HG03139 (cell line): ENCODE data around the gene GOLGA5.
"Not testable (repeated sequence)": the region's sequence is repeated elsewhere in the genome, so short reads cannot be mapped to it uniquely, and the experiment has no call there.

Experiments
- ATAC-seq: cut with Tn5 transposase; IDR thresholded peaks from one replicate; pipeline ENCODE4 v1.9.1; 2021; ENCODE audit not compliant: unreplicated experiment

GOLGA5 gene, protein sequence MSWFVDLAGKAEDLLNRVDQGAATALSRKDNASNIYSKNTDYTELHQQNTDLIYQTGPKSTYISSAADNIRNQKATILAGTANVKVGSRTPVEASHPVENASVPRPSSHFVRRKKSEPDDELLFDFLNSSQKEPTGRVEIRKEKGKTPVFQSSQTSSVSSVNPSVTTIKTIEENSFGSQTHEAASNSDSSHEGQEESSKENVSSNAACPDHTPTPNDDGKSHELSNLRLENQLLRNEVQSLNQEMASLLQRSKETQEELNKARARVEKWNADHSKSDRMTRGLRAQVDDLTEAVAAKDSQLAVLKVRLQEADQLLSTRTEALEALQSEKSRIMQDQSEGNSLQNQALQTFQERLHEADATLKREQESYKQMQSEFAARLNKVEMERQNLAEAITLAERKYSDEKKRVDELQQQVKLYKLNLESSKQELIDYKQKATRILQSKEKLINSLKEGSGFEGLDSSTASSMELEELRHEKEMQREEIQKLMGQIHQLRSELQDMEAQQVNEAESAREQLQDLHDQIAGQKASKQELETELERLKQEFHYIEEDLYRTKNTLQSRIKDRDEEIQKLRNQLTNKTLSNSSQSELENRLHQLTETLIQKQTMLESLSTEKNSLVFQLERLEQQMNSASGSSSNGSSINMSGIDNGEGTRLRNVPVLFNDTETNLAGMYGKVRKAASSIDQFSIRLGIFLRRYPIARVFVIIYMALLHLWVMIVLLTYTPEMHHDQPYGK

DNA sequence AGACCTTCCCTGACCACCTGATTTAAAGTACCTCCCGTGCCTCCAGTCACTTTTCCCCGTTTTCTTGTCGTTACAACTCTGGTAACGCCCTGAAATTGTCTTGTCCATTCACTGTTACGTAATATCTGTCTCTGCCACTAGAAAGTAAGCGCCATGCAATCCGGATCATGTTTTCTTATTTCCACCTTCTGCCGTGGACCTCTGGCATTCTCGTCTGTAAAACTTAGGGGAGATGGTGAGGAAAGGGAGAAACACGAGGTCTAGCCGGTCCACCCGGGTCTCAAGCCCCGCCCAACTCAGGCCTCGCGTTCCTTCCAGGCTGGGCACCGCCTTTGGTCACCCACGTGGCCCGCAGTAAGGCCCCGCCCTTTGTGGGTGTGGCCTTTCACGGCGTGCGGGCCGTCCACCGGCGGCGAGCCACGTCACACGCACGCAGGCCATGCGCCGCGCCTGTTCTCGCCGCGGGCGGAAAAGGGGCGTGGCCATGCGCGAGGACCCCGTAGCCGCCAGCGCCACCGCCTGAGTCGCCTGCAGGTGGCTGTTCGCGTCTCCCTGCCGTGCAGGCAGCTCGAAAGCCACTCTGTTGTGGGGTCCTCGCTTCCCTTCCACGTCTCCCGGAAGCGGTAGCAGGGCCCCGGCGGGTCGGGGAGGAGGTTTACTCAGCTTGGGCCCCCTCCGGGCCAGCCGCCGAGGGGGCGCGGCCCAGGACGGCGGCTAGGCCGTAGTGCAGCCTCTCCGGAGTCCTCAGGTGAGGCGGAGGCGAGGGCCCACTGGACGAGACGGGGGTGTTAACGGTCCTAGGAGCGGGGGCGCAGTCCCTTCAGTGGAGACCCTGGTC lies at the start of gene GOLGA5:
Gene GOLGA5 (plus strand): TSS at position 597 of the 838 bp plus-strand sequence. CDS start 3,133 bp downstream, outside the sequence.
- peak; percentile 91 for ATAC-seq

DNA sequence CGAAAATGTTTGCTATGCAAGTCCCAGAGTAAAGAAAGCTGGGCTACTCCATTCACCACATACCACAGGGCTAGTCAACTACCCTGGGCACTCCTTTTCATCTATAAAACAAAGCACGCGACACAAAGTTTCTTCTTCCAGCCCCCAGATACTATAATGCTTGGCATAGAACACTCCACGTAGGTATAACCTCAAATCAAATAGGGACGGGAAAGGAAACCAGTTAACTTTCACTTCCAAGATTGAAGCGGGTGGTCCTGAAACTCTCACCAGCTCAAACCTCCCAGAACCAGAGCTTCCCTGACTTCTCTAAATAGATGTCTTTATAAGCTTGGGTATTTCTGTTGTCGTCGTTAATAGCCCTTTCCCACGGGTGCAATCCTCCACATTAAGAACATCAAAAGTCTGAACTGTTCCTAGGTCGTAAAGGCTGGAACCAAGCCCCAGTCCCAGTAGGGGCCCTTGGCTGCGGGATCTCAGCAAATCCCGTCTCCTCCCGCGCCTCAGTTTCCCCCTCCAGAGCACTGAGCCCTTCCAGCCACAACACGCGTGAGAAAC lies 46.3 kb upstream of the GOLGA5 start:
- no peak for ATAC-seq

DNA sequence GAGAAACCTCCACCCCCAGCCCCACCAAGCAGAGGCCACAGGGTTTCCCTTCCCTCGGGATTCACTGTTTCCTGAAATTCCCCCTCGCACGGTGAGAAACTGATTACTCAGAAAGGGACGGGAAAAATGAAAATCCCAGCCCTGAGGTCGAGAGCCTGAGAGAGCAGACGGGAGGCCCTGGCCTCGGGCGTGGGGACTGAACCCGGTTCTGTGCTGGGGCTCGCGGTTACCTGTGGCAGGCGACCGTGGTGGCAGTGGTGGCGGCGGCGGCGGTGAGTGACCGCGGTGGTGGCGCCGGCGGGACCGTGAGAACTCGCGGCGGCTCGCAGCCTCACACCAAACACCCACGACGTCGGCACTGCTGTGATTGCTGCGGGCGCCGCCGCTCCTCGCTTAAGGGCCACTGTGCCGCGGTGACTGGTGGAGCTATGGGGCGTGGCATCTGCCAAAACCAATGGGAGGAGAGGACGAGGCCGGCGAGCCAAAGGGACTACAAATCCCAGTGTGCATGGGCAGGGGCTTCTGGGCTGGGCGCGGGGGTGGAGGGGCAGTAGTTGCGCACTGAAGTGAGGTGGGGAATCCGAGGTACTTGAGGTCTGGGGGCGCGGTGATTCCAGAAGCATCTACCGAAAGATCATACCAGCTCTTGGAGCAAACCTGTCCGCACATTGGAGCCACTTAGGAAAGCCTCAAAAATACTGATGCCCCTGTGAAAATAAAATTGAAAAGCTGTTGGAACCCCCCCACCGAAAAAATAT lies 45.7 kb upstream of the GOLGA5 start, which contains the start of gene LGMN:
Gene LGMN (minus strand): TSS at position 369 of the 758 bp plus-strand sequence. CDS start 15,841 bp downstream, outside the sequence.
- peak; percentile 73 for ATAC-seq

DNA sequence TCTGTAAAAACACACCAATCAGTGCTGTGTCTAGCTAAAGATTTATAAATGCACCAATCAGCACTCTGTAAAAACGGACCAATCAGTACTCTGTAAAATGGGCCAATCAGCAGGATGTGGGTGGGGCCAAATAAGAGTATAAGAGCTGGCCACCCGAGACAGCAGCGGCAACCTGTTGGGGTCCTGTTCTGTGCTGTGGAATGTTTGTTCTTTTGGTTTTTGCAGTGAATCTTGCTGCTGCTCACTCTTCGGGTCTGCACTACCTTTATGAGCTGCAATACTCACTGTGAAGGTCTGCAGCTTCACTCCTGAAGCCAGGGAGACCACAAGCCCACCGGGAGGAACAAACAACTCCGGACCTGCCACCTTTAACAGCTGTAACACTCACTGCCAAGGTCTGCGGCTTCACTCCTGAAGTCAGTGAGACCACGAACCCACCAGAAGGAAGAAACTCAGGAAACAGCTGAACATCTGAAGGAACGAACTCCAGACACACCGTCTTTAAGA lies 43.8 kb upstream of the GOLGA5 start:
- ATAC-seq: not testable (repeated sequence)

DNA sequence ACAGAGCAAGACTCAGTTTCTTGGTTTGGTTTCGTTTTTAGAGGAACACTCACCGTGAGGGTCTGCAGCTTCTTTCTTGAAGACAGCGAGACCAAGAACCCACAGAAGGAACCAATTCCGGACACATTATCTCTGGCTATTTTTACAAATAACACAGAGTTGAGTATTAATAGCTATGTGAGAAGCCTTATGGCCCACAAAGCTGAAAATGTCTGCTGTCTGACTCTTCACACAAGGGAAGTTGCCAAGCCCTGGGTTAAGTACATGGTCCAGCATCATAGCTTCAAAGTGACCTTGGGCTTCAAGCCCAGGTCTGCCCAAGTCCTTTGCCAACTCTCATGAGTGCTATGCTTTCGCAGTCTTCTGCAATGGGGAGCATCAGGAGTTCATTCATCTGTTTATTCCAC lies 43.1 kb upstream of the GOLGA5 start:
- no peak for ATAC-seq

DNA sequence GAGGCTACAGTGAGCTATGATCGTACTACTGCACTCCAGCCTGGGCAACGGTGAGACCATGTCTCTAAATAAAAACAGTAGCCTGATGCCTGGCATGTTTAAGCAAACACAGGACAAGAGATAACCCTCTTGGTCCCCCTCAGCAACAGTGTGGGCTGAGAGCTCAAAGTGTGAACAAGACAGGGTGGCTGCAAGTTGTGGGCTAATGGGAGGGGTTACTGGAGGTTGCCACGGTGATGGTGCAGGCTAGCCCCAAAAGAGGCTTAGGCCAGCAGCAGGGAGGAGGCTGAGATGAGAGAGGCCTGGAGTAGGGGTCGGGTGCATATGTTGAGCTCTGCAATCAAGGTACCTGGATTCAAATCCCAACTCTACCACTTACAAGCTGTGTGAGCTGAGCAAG lies 42.3 kb upstream of the GOLGA5 start:
- no peak for ATAC-seq

DNA sequence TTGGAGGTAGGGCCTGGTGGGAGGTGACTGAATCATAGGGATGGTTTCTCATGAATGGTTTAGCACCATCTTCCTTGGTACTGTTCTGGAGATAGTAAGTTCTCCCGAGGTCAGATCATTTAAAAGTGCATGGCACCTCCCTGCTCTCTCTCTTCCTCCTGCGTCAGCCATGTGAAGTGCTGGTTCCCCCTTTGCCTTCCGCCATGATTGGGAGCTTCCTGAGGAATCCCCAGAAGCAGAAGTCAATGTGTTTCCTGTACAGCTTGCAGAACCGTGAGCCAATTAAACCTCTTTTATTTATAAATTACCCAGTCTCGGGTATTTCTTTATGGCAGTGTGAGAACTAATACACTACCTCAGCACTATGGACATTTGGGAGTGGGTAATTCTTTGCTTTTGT lies 40.9 kb upstream of the GOLGA5 start:
- no peak for ATAC-seq

DNA sequence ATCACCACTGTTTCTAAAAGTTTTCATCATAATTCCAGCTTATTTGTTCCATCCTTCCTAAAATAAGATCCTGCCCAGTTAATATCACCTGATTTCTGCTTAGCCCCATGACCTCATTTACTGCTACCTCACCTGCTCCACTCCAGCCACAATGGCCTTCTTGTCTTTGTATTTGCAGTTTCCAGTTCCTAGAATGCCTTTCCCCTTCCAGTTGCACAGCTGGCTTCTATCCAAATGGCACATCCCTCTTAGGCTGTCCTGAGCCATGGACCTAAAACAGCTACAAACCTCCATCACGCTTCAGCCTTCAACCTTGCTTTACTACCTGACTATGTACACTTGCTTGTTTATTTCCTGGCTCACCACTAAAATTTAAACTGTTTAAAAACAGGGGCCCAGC lies 39.1 kb upstream of the GOLGA5 start:
- no peak for ATAC-seq

DNA sequence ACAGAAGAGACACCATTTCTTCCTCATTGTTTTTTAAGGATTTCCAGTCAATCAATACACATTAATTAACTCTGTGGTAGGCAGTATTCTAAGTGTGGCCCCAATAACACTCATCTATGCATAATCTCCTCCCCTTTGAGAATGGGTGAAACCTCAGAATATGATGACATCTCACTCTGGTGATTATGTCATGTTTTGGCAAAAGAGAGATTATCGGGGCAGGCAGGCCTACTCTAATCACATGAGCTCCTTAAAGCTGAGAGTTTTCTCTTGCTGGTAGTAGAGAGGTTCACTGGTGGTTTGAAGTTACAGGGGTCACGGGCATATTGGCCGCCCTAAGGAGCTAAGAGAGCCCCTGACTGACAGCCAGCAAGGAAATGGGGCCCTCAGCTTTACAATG lies 38.6 kb upstream of the GOLGA5 start:
- no peak for ATAC-seq

DNA sequence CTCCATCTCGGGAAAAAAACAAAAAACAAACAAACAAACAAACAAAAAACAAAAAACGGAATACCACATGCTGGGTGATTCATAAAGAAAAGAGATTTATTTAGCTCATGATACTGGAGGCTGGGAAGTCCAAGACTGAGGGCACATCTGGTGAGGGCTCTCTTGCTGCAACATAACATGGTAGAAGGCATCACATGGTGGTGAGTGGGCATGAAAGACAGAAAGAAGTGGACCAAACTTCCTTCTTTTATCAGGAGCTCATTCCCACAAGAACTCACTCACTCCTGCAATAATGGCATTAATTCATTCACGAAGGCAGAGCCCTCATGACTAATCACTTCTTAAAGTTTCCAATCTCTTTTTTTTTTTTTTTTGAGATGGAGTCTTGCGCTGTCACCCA lies 37.7 kb upstream of the GOLGA5 start:
- no peak for ATAC-seq

DNA sequence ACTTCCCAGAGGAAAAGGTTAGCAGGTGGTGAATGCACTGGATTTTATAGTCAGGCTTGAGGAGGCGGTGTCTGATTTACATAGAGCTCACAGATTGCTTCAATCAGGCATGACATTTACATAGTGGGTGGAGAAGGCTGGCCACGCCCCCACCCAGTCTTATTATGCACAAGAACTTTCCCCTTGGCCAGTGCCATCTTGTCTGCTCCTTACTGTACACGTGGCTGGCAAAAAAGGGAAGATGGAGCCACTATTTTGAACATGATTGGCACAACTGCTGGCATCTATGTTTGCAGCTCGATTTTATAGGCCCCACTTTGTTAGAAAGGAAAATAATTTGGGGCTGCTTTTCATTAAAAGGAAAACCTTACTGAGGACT lies 34.8 kb upstream of the GOLGA5 start:
- ATAC-seq: no peak

DNA sequence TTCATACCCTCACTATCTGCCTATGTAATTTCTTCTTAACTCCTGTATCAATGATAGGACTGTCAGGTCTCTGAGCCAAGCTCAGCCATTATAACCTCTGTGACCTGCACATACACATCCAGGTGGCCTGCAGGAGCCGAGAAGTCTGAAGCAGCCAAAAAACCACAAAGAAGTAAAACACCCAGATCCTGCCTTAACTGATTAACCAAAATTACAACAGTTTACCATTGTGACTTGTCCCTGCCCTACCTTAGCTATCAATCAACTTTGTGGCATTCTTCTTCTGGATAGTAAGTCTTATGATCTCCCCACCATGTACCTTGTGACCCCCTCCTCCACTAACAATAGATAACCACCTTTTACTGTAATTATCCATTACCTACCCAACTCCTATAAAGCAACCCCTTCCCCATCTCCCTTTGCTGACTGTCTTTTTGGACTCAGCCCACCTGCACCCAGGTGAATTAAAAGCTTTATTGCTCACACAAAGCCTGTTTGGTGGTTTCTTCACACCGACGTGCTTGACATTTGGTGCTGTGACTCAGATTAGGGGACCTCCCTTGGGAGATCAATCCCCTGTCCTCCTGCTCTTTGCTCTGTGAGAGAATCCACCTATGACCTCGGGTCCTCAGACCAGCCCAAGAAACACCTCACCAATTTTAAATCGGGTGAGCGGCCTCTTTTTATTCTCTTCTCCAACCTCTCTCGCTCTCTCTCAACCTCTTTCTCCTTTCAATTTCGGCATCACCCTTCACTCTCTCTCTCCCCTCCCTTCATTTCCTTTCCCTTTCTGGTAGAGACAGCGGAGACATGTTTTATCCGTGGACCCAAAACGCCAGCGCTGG lies 34.2 kb upstream of the GOLGA5 start:
- ATAC-seq: no peak

DNA sequence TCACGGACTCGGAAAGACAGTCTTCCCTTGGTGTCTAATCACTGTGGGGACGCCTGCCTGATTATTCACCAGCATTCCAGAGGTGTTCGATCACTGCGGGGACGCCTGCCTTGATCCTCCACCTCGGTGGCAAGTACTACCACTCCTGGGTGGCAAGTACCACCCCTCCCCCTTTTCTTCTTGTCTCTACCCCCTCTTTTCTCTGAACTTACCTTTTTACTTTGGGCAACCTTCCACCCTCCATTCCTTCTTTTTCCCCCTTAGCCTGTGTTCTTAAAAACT lies 33.6 kb upstream of the GOLGA5 start:
- no peak for ATAC-seq

DNA sequence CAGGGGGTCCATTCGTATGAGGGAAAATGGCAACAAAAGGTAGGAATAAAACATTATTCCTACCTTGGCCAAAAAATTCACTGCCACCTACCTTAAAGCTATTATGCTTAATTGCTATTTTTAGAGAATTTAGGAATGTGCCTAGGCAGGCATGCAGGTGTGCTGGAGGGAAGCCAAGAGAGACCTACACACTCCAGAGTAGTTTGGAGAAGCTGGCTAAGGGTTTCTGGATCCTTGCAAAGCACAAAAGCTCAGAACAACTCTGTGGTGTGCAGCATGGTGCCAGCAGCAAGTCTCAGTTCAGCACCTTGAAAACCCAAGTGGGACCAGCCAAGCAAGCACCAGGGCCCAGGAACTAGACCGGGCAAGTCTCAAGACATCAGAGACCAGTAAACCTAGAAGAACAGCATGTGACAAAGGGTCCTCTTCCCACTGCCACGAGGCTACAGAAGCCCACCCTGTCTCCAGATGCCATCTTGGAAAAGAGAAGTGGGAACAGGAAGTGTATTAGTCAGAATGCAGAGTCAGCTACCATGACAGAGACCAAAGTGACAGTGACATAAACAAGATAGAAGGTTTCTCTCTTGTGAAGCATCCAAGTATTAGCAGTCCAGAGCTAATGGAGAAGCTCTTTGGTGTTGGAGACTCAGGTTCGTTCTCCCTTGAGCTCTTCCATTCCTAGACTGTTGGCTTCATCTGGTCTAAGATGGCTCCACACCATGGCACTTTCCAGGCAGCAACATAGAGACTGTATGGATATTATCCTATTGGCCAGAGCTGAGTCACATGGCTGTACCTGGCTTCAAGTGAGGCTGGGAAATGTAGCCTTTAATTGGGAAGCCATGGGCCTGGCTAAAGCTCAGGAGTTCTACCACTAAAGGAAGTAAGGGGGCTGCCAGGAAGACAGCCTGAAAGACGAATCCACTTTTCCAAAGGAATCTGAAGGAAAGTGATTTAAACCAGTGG lies 30.2 kb upstream of the GOLGA5 start:
- ATAC-seq: not testable (repeated sequence)

DNA sequence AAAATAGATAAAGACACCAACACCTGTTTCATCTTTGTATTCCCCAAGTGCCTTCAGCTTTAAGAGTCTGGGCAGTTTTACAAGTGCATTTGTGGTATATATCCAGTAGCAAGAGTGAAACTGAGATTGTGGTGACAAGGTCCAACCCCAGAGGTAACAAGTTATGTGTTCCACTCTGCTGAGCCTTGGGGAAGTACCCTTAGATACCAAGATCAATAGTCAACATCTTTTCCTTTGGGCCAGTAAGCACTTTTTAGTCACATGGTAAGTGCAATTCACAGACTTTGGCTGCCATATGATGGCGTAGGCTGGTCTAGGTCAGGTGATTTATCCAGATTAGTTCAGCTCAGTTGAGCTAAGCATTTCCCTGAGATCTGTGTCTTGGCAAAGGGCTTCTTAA lies 25.9 kb upstream of the GOLGA5 start:
- peak; percentile 88 for ATAC-seq

DNA sequence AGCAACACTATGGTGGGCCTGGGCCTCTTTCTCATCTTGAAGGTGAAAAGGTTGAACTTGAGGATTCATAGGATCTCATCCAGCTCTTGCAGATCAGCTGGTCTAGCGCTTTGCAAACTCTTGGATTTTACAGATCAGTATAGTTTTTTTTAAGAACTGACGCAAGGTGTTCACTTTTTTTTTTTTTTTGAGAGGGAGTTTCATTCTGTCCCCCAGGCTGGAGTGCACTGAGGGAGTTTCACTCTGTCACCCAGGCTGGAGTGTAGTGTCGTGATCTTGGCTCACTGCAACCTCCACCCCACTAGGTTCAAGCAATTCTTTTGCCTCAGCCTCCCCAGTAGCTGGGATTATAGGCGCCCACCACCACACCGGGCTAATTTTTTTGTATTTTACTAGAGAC lies 25.3 kb upstream of the GOLGA5 start:
- ATAC-seq: no peak

DNA sequence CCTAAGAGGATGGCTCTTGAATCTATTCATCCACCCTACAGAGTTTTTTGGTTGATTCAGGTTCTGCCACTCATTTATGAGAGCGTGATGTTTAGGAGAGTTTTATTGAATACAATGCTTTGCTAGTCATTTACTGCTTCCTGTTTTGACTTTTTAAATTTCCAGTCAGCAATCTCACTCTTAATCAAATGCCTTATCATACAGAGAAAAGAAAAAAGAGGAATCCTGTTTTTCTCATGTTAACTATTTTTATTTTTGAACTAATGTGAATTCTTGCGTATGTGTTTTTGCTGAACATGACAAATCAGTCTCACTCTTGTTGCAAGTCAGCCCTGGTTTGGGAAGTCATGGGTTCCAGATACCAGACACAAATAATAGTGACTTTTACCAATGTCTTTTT lies 23.6 kb upstream of the GOLGA5 start:
- no peak for ATAC-seq

DNA sequence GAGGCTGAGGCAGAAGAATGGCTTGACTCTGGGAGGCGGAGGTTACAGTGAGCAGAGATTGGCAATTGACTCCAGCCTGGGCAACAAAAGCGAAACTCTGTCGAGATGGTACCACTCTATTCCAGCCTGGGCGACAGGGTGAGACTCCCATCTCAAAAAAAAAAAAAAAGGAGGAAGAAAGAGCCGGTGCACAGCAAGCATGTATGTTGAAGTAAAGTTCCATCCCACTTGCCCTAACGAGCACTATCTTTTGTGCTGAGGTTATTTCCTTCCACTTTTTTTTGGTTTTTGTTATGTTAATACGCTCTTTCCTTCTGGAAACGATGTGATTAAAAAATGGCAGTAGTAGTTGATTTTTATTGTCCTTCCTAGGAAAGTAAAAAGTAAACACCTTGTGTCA lies 19.5 kb upstream of the GOLGA5 start:
- no peak for ATAC-seq
